Stimulated activated CD8-positive, alpha-beta memory T cell treated with anti-CD3 and anti-CD28 coated beads, Interleukin-4, amount 100 ng/mL, for 24 hours (primary cell): ENCODE data around the gene SYCE1.
"Not testable (repeated sequence)": the region's sequence is repeated elsewhere in the genome, so short reads cannot be mapped to it uniquely, and the experiment has no call there.

ENCODE experiments used
- DNase-seq: peaks from one replicate; pipeline ENCODE4 v3.0.0-alpha.2; 2020; ENCODE audit warnings: low read depth

The SYCE1 gene

GRCh38 chr10:133565441-133566294 is at the start of gene SYCE1:
TSS of gene SYCE1 (minus strand) at chr10:133565583. CDS start at chr10:133565529, 54 bp downstream.
- no peak for DNase-seq

GRCh38 chr10:133614830-133615580 is 49.6 kb upstream of the SYCE1 start:
- no peak for DNase-seq

GRCh38 chr10:133613699-133614098 is 48.3 kb upstream of the SYCE1 start:
- no peak for DNase-seq

- DNase-seq: no peak
These were observed 45.7 kb upstream of the SYCE1 start for GRCh38 chr10:133611079-133611478.

- DNase-seq: no peak
These were observed 43.5 kb upstream of the SYCE1 start for GRCh38 chr10:133608855-133609254.

- not testable (repeated sequence) for DNase-seq
These were observed 38.1 kb upstream of the SYCE1 start for GRCh38 chr10:133603434-133603833.

GRCh38 chr10:133600657-133601056 is 35.3 kb upstream of the SYCE1 start:
- DNase-seq: no peak

GRCh38 chr10:133599869-133600268 is 34.5 kb upstream of the SYCE1 start:
- DNase-seq: not testable (repeated sequence)

GRCh38 chr10:133592716-133593115 is 27.3 kb upstream of the SYCE1 start:
- no peak for DNase-seq

- DNase-seq: no peak
These were observed 25.6 kb upstream of the SYCE1 start for GRCh38 chr10:133590970-133591359.

- no peak for DNase-seq
These were observed 25.0 kb upstream of the SYCE1 start for GRCh38 chr10:133590226-133590969.

GRCh38 chr10:133577037-133577436 is 11.7 kb upstream of the SYCE1 start:
- not testable (repeated sequence) for DNase-seq

- DNase-seq: not testable (repeated sequence)
These were observed 8.1 kb upstream of the SYCE1 start for GRCh38 chr10:133573460-133573859.

- not testable (repeated sequence) for DNase-seq
These were observed 6.7 kb upstream of the SYCE1 start for GRCh38 chr10:133572055-133572454.

- DNase-seq: not testable (repeated sequence)
These were observed 4.4 kb upstream of the SYCE1 start for GRCh38 chr10:133569801-133570200.

GRCh38 chr10:133568831-133569527 is 3.6 kb upstream of the SYCE1 start:
- DNase-seq: not testable (repeated sequence)

- no peak for DNase-seq
These were observed 2.9 kb upstream of the SYCE1 start for GRCh38 chr10:133568287-133568614.

GRCh38 chr10:133567609-133568286 is 2.4 kb upstream of the SYCE1 start:
- DNase-seq: no peak

GRCh38 chr10:133567119-133567518 is 1.7 kb upstream of the SYCE1 start:
- no peak for DNase-seq

- no peak for DNase-seq
These were observed 567 bp downstream of the SYCE1 start for GRCh38 chr10:133564816-133565215.

GRCh38 chr10:133559216-133559615 is 6.2 kb downstream of the SYCE1 start:
- no peak for DNase-seq
